GM18517 (cell line): ENCODE results near the gene TSHZ3.

Experiments
- ATAC-seq: cut with Tn5 transposase; IDR thresholded peaks from one replicate; pipeline ENCODE4 v1.9.1; 2021; ENCODE audit warnings: mild to moderate bottlenecking, moderate library complexity; ENCODE audit not compliant: unreplicated experiment

The TSHZ3 gene

GRCh38 chr19:31354799-31355664 lies 5.8 kb upstream of the TSHZ3 start:
- no peak for ATAC-seq

- ATAC-seq, result no peak
Observed at GRCh38 chr19:31354316-31354715, 5.1 kb upstream of the TSHZ3 start.

GRCh38 chr19:31353833-31354232 lies 4.6 kb upstream of the TSHZ3 start:
- no peak for ATAC-seq

GRCh38 chr19:31352782-31353651 lies 3.8 kb upstream of the TSHZ3 start:
- no peak for ATAC-seq

- ATAC-seq, result no peak
Observed at GRCh38 chr19:31352296-31352781, 3.1 kb upstream of the TSHZ3 start.

GRCh38 chr19:31351855-31352195 lies 2.6 kb upstream of the TSHZ3 start:
- no peak for ATAC-seq

GRCh38 chr19:31351056-31351854 lies 2.0 kb upstream of the TSHZ3 start:
- no peak for ATAC-seq

GRCh38 chr19:31350693-31351055 lies 1.4 kb upstream of the TSHZ3 start:
- no peak for ATAC-seq

GRCh38 chr19:31350033-31350692 lies 927 bp upstream of the TSHZ3 start:
- ATAC-seq, result no peak

GRCh38 chr19:31348481-31349159 lies 616 bp downstream of the TSHZ3 start:
- no peak for ATAC-seq

- no peak for ATAC-seq
Observed at GRCh38 chr19:31347828-31348392, 1.3 kb downstream of the TSHZ3 start.

- ATAC-seq, result no peak
Observed at GRCh38 chr19:31347354-31347753, 1.9 kb downstream of the TSHZ3 start.

GRCh38 chr19:31346184-31347059 lies 2.8 kb downstream of the TSHZ3 start:
- ATAC-seq, result no peak

GRCh38 chr19:31344403-31344802 lies 4.8 kb downstream of the TSHZ3 start:
- ATAC-seq, result no peak

- ATAC-seq, result no peak
Observed at GRCh38 chr19:31342926-31343325, 6.3 kb downstream of the TSHZ3 start.

- ATAC-seq, result no peak
Observed at GRCh38 chr19:31340042-31341025, 8.9 kb downstream of the TSHZ3 start.

GRCh38 chr19:31339411-31339810 lies 9.8 kb downstream of the TSHZ3 start:
- no peak for ATAC-seq
